NCI-H526 treated with DMSO at 0.1 percent for 48 hours (cell line): ENCODE results near the gene EEF1AKMT4.

ENCODE experiments used
- DNase-seq: peaks from one replicate; lab custom pipeline; 2025; lab: John Stamatoyannopoulos, UW

The EEF1AKMT4 gene

DNA sequence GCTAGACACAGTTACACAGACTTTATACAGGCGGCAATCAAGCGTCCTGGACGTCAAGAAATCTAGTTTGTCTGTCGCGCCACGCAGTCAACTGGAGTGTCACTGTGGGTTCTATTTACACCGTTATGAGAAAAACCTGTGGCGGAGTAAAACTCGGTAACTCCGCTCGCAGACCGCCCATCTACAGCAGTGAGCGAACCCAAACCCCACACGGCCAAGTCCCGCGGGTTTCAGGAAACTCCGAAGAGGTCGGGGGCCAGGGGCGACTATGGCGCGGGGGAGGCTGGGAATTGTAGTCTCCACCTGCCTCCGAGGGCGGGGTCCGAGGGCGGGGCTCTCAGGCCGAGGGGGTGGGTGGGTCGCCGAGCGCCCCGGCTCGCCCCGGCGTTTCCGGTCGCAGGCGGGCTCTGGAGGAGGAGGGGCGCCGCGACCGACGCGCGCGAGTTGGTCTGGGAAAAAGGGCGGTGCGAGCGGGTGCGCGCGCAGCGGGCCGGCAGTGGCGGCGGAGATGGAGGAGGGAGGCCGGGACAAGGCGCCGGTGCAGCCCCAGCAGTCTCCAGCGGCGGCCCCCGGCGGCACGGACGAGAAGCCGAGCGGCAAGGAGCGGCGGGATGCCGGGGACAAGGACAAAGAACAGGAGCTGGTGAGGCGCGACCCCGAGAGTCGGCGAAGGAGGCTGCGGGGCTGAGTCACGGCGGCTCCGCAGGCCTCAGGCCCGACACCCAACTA, 49.5 kb downstream of the EEF1AKMT4 start, which contains the start of gene PSMD2:
TSS of gene PSMD2 (plus strand) at position 483 of the 729 bp plus-strand sequence. CDS start at position 509, 26 bp downstream.
- peak; percentile 86 for DNase-seq

- no peak for DNase-seq
These were observed 50.3 kb downstream of the EEF1AKMT4 start for GRCh38 chr3:184299488-184300377.

DNA sequence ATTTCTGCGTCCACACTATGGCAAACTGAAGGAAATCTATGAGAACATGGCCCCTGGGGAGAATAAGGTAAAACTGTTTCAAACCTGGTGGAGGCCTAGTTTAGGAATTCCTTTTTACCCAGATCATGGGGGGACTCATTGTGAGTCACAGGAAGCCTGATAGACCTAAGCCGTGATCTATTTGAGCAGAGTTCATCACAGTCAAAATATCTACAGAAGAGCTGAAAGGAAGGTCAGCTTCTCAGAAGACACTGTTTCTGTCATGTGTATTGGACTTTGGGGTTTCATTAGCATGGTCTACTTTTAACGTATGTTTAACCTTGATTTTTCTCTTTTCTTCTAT, 50.9 kb downstream of the EEF1AKMT4 start:
- DNase-seq: no peak

DNA sequence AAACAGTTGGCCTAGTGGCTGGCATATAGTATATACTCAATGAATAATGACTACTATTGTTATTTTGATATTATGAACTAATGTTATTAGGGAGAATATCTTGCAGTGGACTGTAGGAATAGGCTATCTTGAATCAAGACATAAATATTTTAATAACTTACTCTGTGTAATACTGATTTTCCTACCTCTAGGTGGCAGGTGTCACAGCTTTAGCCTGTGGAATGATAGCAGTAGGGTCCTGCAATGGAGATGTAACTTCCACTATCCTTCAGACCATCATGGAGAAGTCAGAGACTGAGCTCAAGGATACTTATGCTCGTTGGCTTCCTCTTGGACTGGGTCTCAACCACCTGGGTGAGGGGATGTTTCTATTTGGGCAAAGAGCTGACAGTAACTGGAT, 56.1 kb downstream of the EEF1AKMT4 start:
- DNase-seq: no peak

- DNase-seq: no peak
These were observed 57.0 kb downstream of the EEF1AKMT4 start for GRCh38 chr3:184306341-184306972.

- no peak for DNase-seq
These were observed 58.4 kb downstream of the EEF1AKMT4 start for GRCh38 chr3:184307915-184308314.
